ENCODE measurements around the gene CDC34. TPM values are rescaled to one million over a fixed set of nuclear protein-coding genes. Genes with fewer than 3 reads are reported as not detected.

CDC34 gene
- total RNA-seq, 1 experiment from 2014 or later: 87.4 TPM

- RAD21 ChIA-PET (ENCODE audit: low non-redundant PET in 1 of 2, low total read pairs in 2 of 2, uncharacterized antibody in 2 of 2, unreplicated experiment in 2 of 2): no interaction called here
- H4K20me1 ChIP-seq (ENCODE audit: insufficient read depth): no peaks in the 10 kb centered on the region
- ATAC-seq (no peak), DNase-seq (ENCODE audit: low read depth, low spot score) (no peak)
- CTCF ChIA-PET: interaction anchor here (1.3 kb wide), 1 partner anchor 168 kb away, joined by 3 read pairs; no protein-coding TSS in a partner anchor
- no peak overlapping the region for H3K4me2 ChIP-seq (ENCODE audit: low read length)
- no peak overlapping the region for H3K9ac ChIP-seq (ENCODE audit: low read length)
- TF ChIP-seq YY1 (IDR thresholded peaks at IDR 0.05; ENCODE audit: extremely low read depth, insufficient replicate concordance, low read depth, low read length): no peak
- no peak for TF ChIP-seq EZH2 (IDR thresholded peaks at IDR 0.05)
- no peak for TF ChIP-seq EGR1 (IDR thresholded peaks at IDR 0.05; ENCODE audit: low read depth)
- TF ChIP-seq POLR2A (IDR thresholded peaks at IDR 0.05; ENCODE audit: borderline replicate concordance, extremely low read depth, insufficient read depth, insufficient read length): no peak
- TF ChIP-seq EZH2phosphoT487 (IDR thresholded peaks at IDR 0.05; ENCODE audit: borderline replicate concordance): no peak
- no peak for TF ChIP-seq ZFX (IDR thresholded peaks at IDR 0.05)
- no peak for TF ChIP-seq SRF (IDR thresholded peaks at IDR 0.05; ENCODE audit: low read depth)
- TF ChIP-seq SIN3A (IDR thresholded peaks at IDR 0.05; ENCODE audit: low read depth): no peak
- TF ChIP-seq CEBPB (IDR thresholded peaks at IDR 0.05; ENCODE audit: low read depth): no peak
- TF ChIP-seq TCF7L2 (IDR thresholded peaks at IDR 0.05; ENCODE audit: borderline replicate concordance, extremely low read depth, insufficient read depth, insufficient read length): no peak
- no peak for TF ChIP-seq FOSL1 (IDR thresholded peaks at IDR 0.05; ENCODE audit: low read depth)
- TF ChIP-seq RAD21 (IDR thresholded peaks at IDR 0.05; ENCODE audit: low read depth): no peak
- TF ChIP-seq POLR2AphosphoS5 (IDR thresholded peaks at IDR 0.05; ENCODE audit: low read depth, low read length): no peak
- TF ChIP-seq CBX3 (IDR thresholded peaks at IDR 0.05; ENCODE audit: low read depth): no peak
- TF ChIP-seq ATF3 (IDR thresholded peaks at IDR 0.05): no peak
- TF ChIP-seq ZBTB33 (IDR thresholded peaks at IDR 0.05; ENCODE audit: extremely low read depth, insufficient replicate concordance, low read length): no peak
- H2AFZ ChIP-seq (ENCODE audit: low read depth, low read length, poor library complexity, severe bottlenecking): no peak overlapping the region
- H3K9me2 ChIP-seq (ENCODE audit: insufficient read depth): no peaks in the 10 kb centered on the region
- no peak overlapping the region for H3K27ac ChIP-seq (ENCODE audit: low read depth, low read length)
- no peak overlapping the region for H3K4me3 ChIP-seq (replicated peaks in 1 of 2; ENCODE audit: low read depth in 1 of 2, low read length in 2 of 2)
- intact Hi-C loops (cut with micrococcal nuclease): no loop called here
- H3K79me2 ChIP-seq (ENCODE audit: insufficient read depth, low read length): peaks cover 3% of the 10 kb centered on the region; the same call in 1 of the 2 replicates
- BruUV-seq (replicated peaks): no TSS peak
- no peaks in the 10 kb centered on the region for H3K27me3 ChIP-seq (ENCODE audit: insufficient read depth, low read length)
- H3K36me3 ChIP-seq (ENCODE audit: control insufficient read depth in 1 of 2, insufficient read depth in 2 of 2, low read length in 2 of 2): peaks cover 8 to 10% of the 10 kb centered on the region in 2 experiments
- POLR2A ChIA-PET: no interaction called here
- peaks cover 15 to 22% of the 10 kb centered on the region in 2 experiments for H3K4me1 ChIP-seq (ENCODE audit: control insufficient read depth in 1 of 2, insufficient read depth in 2 of 2, low read length in 2 of 2)
- H3K9me3 ChIP-seq (ENCODE audit: control insufficient read depth in 1 of 2, insufficient read depth in 1 of 2, low read depth in 1 of 2, low read length in 2 of 2): no peaks in the 10 kb centered on the region
Observed at GRCh38 chr19:585551-586110, 54.1 kb downstream of the CDC34 start.
